ENCODE results near the gene SLC35A1.

- no peak for TF ChIP-seq CTCF (conservative IDR thresholded peaks at IDR 0.05 in 1 of 2, IDR thresholded peaks at IDR 0.05 in 1 of 2; ENCODE audit: extremely low read depth in 1 of 2, insufficient read depth in 1 of 2, low read depth in 1 of 2, low read length in 2 of 2)
- no peak for TF ChIP-seq EZH2 (IDR thresholded peaks at IDR 0.05; ENCODE audit: borderline replicate concordance, low read length)
These were observed 14.8 kb downstream of the SLC35A1 start for GRCh38 chr6:87487555-87487954.

Measured in mammary epithelial cell (primary cell).